Stimulated activated CD4-positive, alpha-beta T cell treated with anti-CD3 and anti-CD28 coated beads, Interleukin-12 subunit alpha, Interleukin-12 subunit beta, amount 100 ng/mL, for 48 hours (primary cell): ENCODE data around the gene NINJ1.

ENCODE experiments used
- DNase-seq, 3 donors: peaks; one replicate each; pipeline ENCODE4 v3.0.0-alpha.2; 2020; ENCODE audit warnings: low read depth in 2 of 3, low spot score in 1 of 3

The NINJ1 gene

GRCh38 chr9:93132946-93133680 is 938 bp downstream of the NINJ1 start:
- peak in 1 of 3 donors; percentile 44 for DNase-seq

DNA sequence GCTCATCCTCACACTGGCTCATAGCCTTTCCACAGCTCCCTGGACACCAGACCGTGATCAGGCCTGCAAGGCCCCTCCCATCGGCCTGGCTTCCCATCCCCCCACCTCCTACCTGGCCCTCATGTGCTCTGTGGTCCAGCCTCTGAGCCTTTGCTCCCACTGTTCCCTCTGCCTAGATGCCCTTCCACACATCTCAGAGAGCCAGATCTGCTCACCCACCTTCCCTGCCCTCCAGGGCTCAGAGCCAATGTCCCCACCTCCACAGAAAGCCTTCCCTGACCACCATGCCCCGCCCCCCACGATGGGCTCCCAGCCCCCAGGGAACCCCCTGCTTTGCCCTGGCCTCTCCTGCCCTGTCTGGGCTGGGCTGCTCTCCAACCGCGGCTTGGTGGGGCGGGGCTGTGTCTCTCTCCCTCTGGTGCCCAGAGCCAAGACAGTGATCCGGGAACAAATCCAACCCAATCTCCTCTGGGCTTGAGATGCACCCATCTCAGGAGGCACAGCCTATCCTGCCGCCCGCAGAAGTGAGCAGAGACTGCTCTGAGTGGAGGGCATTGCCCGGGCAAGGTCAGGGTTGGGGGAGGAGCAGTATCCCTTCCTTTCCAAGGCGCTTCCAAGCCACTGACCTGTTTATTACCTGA is 1.6 kb downstream of the NINJ1 start:
- no peak for DNase-seq

GRCh38 chr9:93131599-93132286 is 2.3 kb downstream of the NINJ1 start:
- no peak for DNase-seq

DNA sequence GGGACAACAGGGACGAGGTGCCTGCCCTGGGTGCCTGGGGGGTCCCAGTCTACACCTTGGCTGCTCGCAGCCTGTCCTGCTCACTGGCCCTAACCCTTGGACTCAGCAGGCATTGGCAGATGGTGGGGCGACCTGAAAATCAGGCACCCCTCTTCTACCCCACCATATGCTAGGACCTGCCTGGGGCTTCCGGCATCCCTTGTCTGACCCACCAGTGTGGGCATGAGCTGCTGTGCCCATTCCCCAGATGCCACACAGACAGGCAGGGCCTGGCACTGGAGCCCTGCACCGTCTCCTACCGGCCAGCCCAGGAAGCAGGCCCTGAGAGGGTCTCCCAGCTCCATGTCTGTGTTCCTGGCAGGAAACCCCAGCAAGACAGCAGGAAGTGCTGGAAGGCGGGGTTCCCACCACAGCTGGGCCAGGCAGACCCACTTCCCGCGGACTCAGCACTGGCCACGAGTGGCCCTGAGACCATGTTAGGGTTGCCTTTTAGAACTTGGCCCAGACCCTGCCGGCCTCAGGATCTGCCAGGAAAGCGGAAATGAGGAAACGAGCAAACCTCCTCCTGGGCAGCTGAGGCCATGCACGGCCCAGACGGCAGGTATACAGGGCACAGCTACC is 3.1 kb downstream of the NINJ1 start:
- DNase-seq = no peak

GRCh38 chr9:93129691-93130500 is 4.2 kb downstream of the NINJ1 start:
- DNase-seq = no peak

- DNase-seq = no peak
These were observed 4.8 kb downstream of the NINJ1 start for GRCh38 chr9:93129286-93129685.

DNA sequence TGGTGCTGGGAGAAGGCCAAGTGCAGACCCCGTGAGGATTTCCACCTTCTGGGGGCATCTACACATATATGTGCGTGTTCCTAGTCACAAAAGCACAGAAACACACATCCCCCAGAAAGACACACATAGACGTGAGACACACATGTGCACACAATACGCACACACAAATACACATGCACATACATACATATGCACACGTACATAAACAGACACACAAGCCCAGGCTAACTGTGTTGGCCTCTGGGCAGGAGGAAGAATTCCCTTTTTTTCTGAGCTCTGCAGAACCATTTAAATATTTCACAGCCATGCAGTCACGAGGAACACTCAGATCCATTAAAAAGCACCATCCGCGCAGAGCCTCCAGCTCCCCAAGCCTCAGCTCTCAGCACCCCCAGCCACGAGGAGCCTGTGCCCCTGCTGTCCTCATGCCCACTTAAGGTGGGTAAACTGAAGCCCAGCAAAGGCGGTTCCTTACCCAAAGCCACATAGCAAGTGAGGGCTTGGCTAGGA is 5.3 kb downstream of the NINJ1 start:
- no peak for DNase-seq

- no peak for DNase-seq
These were observed 5.9 kb downstream of the NINJ1 start for GRCh38 chr9:93128011-93128714.

- DNase-seq = no peak
These were observed 6.6 kb downstream of the NINJ1 start for GRCh38 chr9:93127395-93127911.

DNA sequence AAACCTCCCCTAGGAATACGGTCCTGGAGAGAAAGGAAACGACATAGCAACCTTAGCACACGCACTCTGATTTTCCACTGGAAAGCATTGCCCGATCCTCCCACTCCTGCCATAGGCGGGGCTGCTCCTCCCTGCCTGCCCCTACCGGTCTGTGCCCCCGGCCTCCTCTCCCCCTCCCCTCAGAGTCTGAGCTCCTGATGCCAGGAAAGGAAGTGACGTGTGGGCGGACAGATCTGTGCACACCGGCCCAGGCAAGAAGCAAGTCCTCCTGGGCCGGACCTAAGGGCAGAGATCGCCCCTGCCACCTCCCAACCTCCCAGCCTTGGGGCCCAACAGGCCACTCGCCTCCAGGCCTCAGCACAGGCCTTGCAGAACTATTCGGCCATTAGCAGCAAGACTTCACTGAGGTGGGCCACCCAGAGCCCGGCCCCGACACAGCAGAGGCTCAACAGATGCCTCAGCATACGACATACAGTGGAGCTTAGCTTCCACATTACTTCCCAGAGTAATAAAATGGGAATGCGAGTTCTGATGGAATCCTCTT is 7.2 kb downstream of the NINJ1 start:
- DNase-seq = no peak

- no peak for DNase-seq
These were observed 7.8 kb downstream of the NINJ1 start for GRCh38 chr9:93126151-93126781.

- DNase-seq = no peak
These were observed 8.6 kb downstream of the NINJ1 start for GRCh38 chr9:93125331-93125894.

- no peak for DNase-seq
These were observed 9.3 kb downstream of the NINJ1 start for GRCh38 chr9:93124793-93125192.

DNA sequence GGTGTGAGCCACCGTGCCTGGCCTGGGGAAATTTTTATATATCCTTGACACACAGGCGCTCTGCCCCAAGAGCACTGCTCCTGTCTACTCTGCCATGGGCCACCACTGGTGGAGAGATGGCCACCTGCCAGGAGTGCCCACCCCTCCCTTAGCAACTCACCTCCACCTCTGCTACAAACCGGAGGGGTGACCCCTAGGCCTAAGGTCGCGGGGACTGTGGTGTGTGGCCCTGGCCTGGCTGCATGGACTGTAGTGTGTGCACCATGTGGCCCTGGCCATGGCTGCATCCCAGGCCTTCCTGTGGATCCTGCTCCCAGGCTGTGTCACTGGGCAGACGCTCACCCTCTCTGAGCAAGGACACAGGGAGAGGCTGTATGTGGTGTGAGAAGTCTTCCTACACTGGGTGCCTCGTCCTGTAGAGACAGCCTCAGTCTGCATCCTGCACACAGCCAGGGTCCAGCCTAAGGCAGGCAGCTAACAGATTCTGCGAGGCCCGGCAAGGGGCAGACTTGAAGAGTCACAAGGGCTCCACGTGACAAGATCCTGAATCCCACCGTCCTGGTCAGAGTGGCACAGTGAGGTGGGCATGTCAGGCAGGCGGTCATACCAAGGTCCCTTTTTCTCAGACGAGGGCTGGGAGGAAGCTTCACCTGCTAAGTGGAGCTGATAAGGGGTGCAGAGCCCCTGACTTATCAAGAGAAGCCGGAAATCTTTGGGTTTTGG is 10.3 kb downstream of the NINJ1 start:
- no peak for DNase-seq

GRCh38 chr9:93122721-93123221 is 11.3 kb downstream of the NINJ1 start:
- no peak for DNase-seq

- DNase-seq = no peak
These were observed 12.5 kb downstream of the NINJ1 start for GRCh38 chr9:93121316-93122241.

DNA sequence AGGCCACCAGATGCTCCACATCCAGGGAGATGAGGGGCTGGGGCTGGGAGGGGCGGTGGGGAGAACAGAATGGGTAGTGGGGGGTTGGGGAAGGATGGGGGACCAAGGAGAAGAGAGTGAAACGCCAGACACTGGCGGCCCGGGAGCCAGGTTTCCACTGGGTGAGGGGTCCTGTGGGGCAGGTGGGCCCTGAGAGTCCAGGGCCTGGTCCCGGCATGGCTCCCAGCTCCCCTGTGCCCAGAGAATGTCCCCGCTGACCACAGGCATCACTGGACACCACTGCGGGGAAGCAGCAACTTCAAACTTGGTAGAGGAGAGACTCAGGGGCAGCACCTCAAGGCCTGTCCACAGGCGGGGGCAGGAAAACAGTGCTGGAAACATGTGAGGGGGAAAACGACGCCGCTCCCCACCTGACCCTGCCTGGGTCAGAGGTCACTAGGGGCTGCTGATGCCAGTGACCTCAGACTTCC is 13.2 kb downstream of the NINJ1 start:
- no peak for DNase-seq
